Omental fat pad (tissue), 4 donors: ENCODE measurements around the gene AGRN. TPM values are rescaled to one million over a fixed set of nuclear protein-coding genes. Genes with fewer than 3 reads are reported as not detected.
"Not testable (repeated sequence)": the region's sequence is repeated elsewhere in the genome, so short reads cannot be mapped to it uniquely, and the experiment has no call there.

ENCODE experiments used
- ATAC-seq: fragments of 150-250 bp; one replicate; pipeline ENCODE4 v1.9.1; 2016; ENCODE audit warnings: mild to moderate bottlenecking, moderate library complexity; ENCODE audit not compliant: low FRiP score
- DNase-seq: peaks from one replicate; pipeline ENCODE4 v3.0.0-alpha.2; 2019; ENCODE audit warnings: low spot score
- total RNA-seq, 4 donors: library from RNA; depleted of rRNA; stranded (reverse); fragments of >200 nt; gene quantifications; one replicate each; pipeline ENCODE4 v1.1.0, GENCODE V29; 2016
- TF ChIP-seq, protein P1 (sequence below), 3 donors: fragments of 450-650 bp; IDR thresholded peaks; one replicate each; pipeline ENCODE4 v1.5.1; 2016 to 2017; ENCODE audit warnings: antibody characterized with exemption in 3 of 3, mild to moderate bottlenecking in 3 of 3, moderate library complexity in 2 of 3

AGRN gene
- total RNA-seq, 4 donors from 2014 or later = 17.2 to 42.3 (median 22.6) TPM

DNA sequence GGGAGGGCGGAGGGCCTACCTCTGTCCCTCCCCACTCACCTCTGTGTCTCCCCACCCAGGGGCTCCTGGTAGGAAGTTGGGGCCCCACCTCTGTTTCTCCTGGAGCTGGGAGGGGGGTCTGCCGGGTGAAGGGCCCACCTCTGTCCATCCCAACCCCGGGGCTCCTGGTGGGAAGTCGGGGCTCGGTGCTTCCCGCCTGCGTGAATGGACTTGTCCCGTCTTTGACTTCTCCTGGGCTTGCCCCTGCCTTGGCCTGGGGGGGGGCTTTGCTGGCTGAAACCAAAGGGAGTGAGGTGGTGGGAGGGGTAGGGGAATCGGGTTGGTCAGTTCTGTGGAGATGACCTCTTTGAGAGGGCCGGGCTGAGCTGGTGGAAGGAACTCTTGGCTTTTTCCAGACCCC, 5.8 kb downstream of the AGRN start:
- TF ChIP-seq, protein P1, sequence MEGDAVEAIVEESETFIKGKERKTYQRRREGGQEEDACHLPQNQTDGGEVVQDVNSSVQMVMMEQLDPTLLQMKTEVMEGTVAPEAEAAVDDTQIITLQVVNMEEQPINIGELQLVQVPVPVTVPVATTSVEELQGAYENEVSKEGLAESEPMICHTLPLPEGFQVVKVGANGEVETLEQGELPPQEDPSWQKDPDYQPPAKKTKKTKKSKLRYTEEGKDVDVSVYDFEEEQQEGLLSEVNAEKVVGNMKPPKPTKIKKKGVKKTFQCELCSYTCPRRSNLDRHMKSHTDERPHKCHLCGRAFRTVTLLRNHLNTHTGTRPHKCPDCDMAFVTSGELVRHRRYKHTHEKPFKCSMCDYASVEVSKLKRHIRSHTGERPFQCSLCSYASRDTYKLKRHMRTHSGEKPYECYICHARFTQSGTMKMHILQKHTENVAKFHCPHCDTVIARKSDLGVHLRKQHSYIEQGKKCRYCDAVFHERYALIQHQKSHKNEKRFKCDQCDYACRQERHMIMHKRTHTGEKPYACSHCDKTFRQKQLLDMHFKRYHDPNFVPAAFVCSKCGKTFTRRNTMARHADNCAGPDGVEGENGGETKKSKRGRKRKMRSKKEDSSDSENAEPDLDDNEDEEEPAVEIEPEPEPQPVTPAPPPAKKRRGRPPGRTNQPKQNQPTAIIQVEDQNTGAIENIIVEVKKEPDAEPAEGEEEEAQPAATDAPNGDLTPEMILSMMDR (IDR thresholded peaks at IDR 0.05) = no peak
- DNase-seq (no peak), ATAC-seq (no peak)

DNA sequence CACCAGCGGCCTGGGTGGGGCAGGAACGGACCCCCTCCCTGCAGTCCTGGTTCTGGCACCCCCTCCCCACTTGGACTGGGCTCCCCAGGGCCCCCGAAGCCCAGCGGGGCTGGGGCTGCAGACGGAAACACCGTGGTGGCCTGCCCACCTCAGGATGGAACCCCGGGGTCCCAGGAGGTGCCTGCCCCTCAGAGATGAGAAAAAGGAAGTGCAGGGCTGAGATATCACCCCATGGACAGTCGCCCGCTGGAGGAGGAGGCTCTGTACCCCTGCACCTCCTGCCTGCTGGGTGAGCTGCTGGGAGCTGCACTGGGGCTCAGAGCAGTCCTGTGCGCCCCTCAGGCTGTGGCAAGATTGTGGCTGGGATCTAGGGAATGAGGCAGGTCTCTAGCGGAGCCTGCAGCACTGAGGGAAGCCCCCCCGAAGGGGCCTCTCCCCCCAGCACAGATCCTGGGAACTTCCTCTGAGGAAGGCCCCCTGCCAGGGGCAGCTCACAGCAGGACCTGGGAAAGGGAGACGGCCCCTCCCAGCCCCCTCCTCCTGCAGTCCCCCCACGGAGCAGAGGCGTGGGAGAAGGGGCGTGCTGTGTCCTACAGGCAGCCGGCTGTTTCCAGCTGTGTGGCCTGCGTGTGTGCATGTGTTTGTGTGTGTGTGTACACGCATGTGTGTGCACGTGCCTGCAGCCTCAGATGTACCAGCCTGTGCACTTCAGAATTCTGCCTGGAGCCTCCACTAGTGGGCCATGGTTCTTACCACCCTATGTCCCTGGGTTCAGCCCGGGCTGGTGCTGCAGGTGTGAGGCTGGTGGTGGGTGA, 6.9 kb downstream of the AGRN start:
- TF ChIP-seq, protein P1 (IDR thresholded peaks at IDR 0.05) = no peak
- ATAC-seq (no peak), DNase-seq (no peak)

DNA sequence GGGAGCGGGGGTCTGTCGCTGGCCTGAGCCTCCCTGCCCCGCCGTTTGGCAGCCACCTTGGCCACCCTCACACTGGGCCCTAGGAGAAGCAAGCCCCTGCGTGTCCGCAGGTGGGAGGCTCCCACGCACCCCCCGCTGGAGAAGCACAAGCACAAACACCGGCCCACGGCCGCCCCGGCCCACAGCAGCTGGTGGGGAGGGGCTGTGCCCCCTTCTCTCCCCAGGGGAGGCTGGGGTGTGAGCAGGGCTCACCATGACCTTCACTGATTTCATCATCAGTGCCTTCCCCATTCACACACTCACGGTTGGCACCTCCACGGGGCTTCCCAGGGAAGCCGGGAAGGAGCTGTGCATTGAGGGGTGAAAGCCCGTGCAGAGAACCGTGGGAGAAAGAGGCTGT, 7.9 kb downstream of the AGRN start:
- TF ChIP-seq, protein P1 (IDR thresholded peaks at IDR 0.05) = no peak
- DNase-seq (no peak), ATAC-seq (no peak)

DNA sequence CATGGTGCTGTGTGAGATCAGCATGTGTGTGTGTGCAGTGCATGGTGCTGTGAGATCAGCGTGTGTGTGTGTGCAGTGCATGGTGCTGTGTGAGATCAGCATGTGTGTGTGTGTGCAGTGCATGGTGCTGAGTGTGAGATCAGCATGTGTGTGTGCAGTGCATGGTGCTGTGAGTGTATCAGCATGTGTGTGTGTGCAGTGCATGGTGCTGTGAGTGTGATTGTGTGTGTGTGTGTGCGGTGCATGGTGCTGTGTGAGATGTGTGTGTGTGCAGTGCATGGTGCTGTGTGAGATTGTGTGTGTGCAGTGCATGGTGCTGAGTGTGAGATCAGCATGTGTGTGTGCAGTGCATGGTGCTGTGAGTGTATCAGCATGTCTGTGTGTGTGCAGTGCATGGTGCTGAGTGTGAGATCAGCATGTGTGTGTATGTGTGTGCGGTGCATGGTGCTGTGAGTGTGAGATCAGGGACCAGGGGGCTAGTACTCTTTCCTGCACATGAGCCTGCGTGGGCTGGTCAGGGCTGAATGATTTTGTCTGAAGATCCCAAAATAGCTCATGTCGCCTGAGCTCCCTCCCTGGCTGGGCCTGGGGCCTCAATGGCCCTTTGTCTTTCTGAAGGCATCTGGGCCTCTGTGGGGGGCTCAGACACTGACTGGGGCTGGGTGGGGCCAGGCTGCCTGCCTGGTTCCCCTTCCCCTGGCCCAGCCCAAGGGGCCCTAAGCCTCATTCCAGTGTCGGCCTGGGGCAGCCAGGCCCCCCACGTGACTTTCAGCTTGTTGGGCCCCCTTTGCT, 11.1 kb downstream of the AGRN start:
- not testable (repeated sequence) for ATAC-seq, DNase-seq

DNA sequence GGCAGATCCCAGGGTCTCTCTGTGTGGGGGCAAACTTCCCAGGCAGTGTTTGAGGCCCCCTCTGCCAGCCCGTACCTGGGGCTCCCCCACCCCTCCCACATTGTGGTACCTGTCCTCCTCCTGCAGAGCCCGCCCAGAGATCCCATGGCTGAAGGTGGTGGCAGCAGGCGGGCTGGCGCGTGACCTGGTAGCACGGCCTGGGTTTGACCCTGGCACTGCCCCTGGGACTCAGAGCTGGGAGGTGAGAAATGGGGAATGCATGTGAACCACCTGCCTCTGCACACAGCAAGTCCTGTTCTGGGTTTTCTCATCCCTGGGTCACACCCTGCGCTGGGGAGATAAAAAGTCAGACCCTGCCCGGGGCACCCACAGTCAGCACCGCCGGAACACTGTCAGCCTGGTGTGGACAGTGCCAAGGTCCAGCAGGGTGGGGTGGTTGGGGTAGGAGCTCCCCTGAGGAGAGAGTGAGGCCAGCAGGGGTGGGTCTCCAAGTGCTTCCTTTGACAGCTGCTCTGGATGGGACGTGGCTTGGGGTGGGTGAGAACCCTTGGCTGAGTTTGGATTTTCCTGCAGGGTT, 11.8 kb downstream of the AGRN start:
- TF ChIP-seq, protein P1 (IDR thresholded peaks at IDR 0.05) = no peak
- no peak for DNase-seq
- ATAC-seq = no peak

DNA sequence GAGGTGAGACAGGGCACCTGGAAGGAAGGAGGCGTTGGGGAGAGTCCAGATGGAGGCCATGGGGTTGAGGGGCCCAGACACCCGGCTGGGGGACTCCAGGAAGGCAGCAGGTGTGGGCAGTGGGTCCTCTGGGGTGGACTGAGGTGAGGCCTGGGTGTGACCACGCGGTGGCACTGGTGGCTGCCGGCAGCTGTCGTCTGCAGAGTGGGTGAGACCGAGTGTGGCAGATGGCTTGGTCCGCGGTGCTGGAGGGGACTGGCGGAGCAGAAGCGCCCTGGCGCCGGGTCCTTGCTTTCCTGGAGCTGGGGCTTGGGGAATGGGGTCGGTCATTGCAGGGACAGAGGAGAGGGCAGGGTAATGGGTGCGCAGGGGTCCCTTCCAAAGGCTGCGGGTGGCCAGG, 12.5 kb downstream of the AGRN start:
- TF ChIP-seq, protein P1 (IDR thresholded peaks at IDR 0.05) = no peak
- ATAC-seq (peak; percentile 10), DNase-seq (no peak)

DNA sequence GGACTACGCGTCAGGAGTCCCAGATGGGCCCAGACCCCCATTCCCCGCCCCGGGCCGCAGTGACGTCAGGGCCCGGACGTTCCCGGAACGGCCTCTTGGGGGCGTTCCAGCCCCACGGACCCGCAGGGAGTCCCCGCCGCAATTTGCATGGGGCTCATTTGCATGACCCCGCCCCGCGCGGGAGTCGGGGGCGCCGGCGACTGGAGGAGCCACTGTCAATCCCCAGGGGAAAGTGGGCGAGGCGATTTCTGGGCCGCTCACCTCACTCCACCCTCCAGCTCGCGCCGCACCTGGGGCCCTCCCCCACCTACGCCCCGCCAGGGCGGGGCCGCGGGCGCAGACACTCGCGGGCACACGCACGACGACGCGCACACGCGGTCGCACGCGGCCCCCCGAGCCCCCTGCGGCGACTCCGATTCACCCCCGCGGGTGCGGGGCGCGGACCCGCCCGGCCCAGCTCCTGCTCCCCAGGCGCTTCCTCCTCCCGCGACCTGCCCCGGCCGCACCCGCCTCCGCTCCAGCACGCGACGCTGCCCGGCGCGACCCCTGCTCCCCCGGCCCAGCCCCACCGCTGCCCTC, 13.2 kb downstream of the AGRN start:
- ATAC-seq (peak; percentile 92), DNase-seq (peak; percentile 32)
- TF ChIP-seq, protein P1 (IDR thresholded peaks at IDR 0.05) = peak in 1 of 3 donors; percentile 35
